Choroid plexus epithelial cell (primary cell): ENCODE measurements around the gene EEF1E1.

Source experiments
- DNase-seq: peaks from one replicate; pipeline ENCODE4 v3.0.0-alpha.2; 2010; ENCODE audit warnings: low read depth
- H3K4me3 ChIP-seq: 2 replicates; pipeline ENCODE4 v1.5.1; 2011; ENCODE audit warnings: low read depth, mild to moderate bottlenecking, control low read depth, low read length, moderate library complexity
- CTCF ChIP-seq: conservative IDR thresholded peaks from 2 replicates; pipeline ENCODE4 v1.5.1; 2011; ENCODE audit warnings: low read depth, mild to moderate bottlenecking, control low read depth, inconsistent platforms, low read length, moderate library complexity

EEF1E1 gene

GRCh38 chr6:8063761-8064637, 38.3 kb downstream of the EEF1E1 start, which contains the start of gene BLOC1S5:
Gene BLOC1S5 (minus strand): TSS chr6:8064389. CDS start chr6:8064376, 13 bp downstream.
- peak; percentile 98 for DNase-seq
- no peak for TF ChIP-seq CTCF
- peak within 1 kb of the TSS; percentile 76 for H3K4me3 ChIP-seq

GRCh38 chr6:8061736-8062135, 40.6 kb downstream of the EEF1E1 start:
- no peak for DNase-seq
- no peak for TF ChIP-seq CTCF
- H3K4me3 ChIP-seq: no peak overlapping the region

- H3K4me3 ChIP-seq: no peak overlapping the region
- DNase-seq: no peak
- TF ChIP-seq CTCF: no peak
Measured at GRCh38 chr6:8060346-8060745, 42.0 kb downstream of the EEF1E1 start.

GRCh38 chr6:8059129-8059528, 43.2 kb downstream of the EEF1E1 start:
- peak; percentile 77 for DNase-seq
- TF ChIP-seq CTCF: peak; percentile 45
- H3K4me3 ChIP-seq: no peak overlapping the region

GRCh38 chr6:8057793-8058192, 44.6 kb downstream of the EEF1E1 start:
- DNase-seq: no peak
- H3K4me3 ChIP-seq: no peak overlapping the region
- no peak for TF ChIP-seq CTCF

- TF ChIP-seq CTCF: no peak
- H3K4me3 ChIP-seq: no peak overlapping the region
- peak; percentile 58 for DNase-seq
Measured at GRCh38 chr6:8057263-8057662, 45.1 kb downstream of the EEF1E1 start.

- no peak for DNase-seq
- TF ChIP-seq CTCF: no peak
- no peak overlapping the region for H3K4me3 ChIP-seq
Measured at GRCh38 chr6:8054276-8054675, 48.1 kb downstream of the EEF1E1 start.
